HEK293 (cell line): ENCODE results near the gene HIPK2.

Experiments
- CTCF ChIA-PET: fragments of 350-600 bp; formaldehyde crosslinking; extraction: SDS; loops from one replicate; lab custom pipeline; 2021; ENCODE audit warnings: antibody characterized with exemption; lab: Yijun Ruan, JAX
- POLR2A ChIA-PET: fragments of 300-600 bp; formaldehyde crosslinking; extraction: SDS; loops from one replicate; lab custom pipeline; 2020; ENCODE audit warnings: antibody characterized with exemption, inconsistent platforms; lab: Yijun Ruan, JAX
- H3K27ac ChIP-seq: fragments of 200-500 bp; sonication (Bioruptor generic); 2 replicates; pipeline ENCODE4 v1.5.1; 2014; ENCODE audit warnings: low read depth, low read length, control low read depth, inconsistent platforms; ENCODE audit errors: extremely low read depth
- H3K36me3 ChIP-seq, 2 experiments: fragments of 200-500 bp in 1 of 2; sonication (Bioruptor generic) in 1 of 2; 1 replicate in 1 of 2; 2 replicates in 1 of 2; pipeline ENCODE4 v1.5.1; 2014 to 2017; ENCODE audit warnings: inconsistent platforms in 2 of 2, low read length in 2 of 2; ENCODE audit not compliant: control insufficient read depth in 2 of 2, insufficient read depth in 1 of 2
- H3K4me1 ChIP-seq: fragments of 200-500 bp; sonication (Bioruptor generic); 2 replicates; pipeline ENCODE4 v1.5.1; 2014; ENCODE audit warnings: mild to moderate bottlenecking, low read length, inconsistent platforms; ENCODE audit not compliant: control insufficient read depth, insufficient read depth
- H3K4me3 ChIP-seq: 2 replicates; pipeline ENCODE4 v1.5.1; 2011; ENCODE audit warnings: low read depth, mild to moderate bottlenecking, control low read depth, low read length, moderate library complexity
- H3K9me3 ChIP-seq: fragments of 200-500 bp; sonication (Bioruptor generic); 2 replicates; pipeline ENCODE4 v1.5.1; 2014; ENCODE audit warnings: low read depth, low read length, inconsistent platforms; ENCODE audit not compliant: control insufficient read depth, insufficient read depth
- KLF17 ChIP-seq: fragments of 450-650 bp; formaldehyde crosslinking; IDR thresholded peaks from 2 replicates; pipeline ENCODE4 v1.5.1; 2016; ENCODE audit warnings: missing biosample characterization, missing genetic modification characterization
- ZBTB49 ChIP-seq: fragments of 450-650 bp; formaldehyde crosslinking; IDR thresholded peaks from 2 replicates; pipeline ENCODE4 v1.5.1; 2016; ENCODE audit warnings: missing biosample characterization, missing genetic modification characterization, low read depth
- ZFHX2 ChIP-seq: fragments of 450-650 bp; formaldehyde crosslinking; conservative IDR thresholded peaks from 2 replicates; pipeline ENCODE4 v1.5.1; 2016; ENCODE audit warnings: missing biosample characterization, missing genetic modification characterization
- ZIC2 ChIP-seq: fragments of 450-650 bp; formaldehyde crosslinking; IDR thresholded peaks from 2 replicates; pipeline ENCODE4 v1.5.1; 2016; ENCODE audit warnings: missing biosample characterization, missing genetic modification characterization
- ZNF18 ChIP-seq: fragments of 450-650 bp; formaldehyde crosslinking; IDR thresholded peaks from 2 replicates; pipeline ENCODE4 v1.5.1; 2016; ENCODE audit warnings: missing biosample characterization, missing genetic modification characterization
- ZNF184 ChIP-seq: fragments of 450-650 bp; IDR thresholded peaks from 2 replicates; pipeline ENCODE4 v1.5.1; 2018; ENCODE audit warnings: missing biosample characterization, mild to moderate bottlenecking, missing genetic modification characterization
- ZNF2 ChIP-seq: fragments of 450-650 bp; formaldehyde crosslinking; IDR thresholded peaks from 2 replicates; pipeline ENCODE4 v1.5.1; 2016; ENCODE audit warnings: missing biosample characterization, missing genetic modification characterization
- ZNF214 ChIP-seq: fragments of 450-650 bp; formaldehyde crosslinking; IDR thresholded peaks from 2 replicates; pipeline ENCODE4 v1.5.1; 2017; ENCODE audit warnings: missing biosample characterization, mild to moderate bottlenecking, missing genetic modification characterization, borderline replicate concordance
- ZNF302 ChIP-seq: fragments of 450-650 bp; formaldehyde crosslinking; IDR thresholded peaks from 2 replicates; pipeline ENCODE4 v1.5.1; 2016; ENCODE audit warnings: missing biosample characterization, missing genetic modification characterization, low read depth
- ZNF324 ChIP-seq: fragments of 450-650 bp; formaldehyde crosslinking; IDR thresholded peaks from 2 replicates; pipeline ENCODE4 v1.5.1; 2016; ENCODE audit warnings: missing biosample characterization, missing genetic modification characterization
- ZNF404 ChIP-seq: fragments of 450-650 bp; formaldehyde crosslinking; IDR thresholded peaks from 2 replicates; pipeline ENCODE4 v1.5.1; 2017; ENCODE audit warnings: missing biosample characterization, missing genetic modification characterization
- ZNF423 ChIP-seq: fragments of 450-650 bp; formaldehyde crosslinking; IDR thresholded peaks from 2 replicates; pipeline ENCODE4 v1.5.1; 2016; ENCODE audit warnings: missing biosample characterization, missing genetic modification characterization
- ZNF629 ChIP-seq: fragments of 450-650 bp; formaldehyde crosslinking; IDR thresholded peaks from 2 replicates; pipeline ENCODE4 v1.5.1; 2017; ENCODE audit warnings: missing biosample characterization, missing genetic modification characterization
- ZNF747 ChIP-seq: fragments of 450-650 bp; formaldehyde crosslinking; IDR thresholded peaks from 2 replicates; pipeline ENCODE4 v1.5.1; 2016; ENCODE audit warnings: missing biosample characterization, missing genetic modification characterization
- TF ChIP-seq, protein P1 (sequence below): fragments of 450-650 bp; formaldehyde crosslinking; IDR thresholded peaks from 2 replicates; pipeline ENCODE4 v1.5.1; 2016; ENCODE audit warnings: missing biosample characterization, missing genetic modification characterization

The HIPK2 gene

GRCh38 chr7:139713526-139714162 is 64.2 kb downstream of the HIPK2 start (continued):
- TF ChIP-seq ZFHX2 (tag by site-specific recombination) (no peak), ZNF2 (tag by site-specific recombination) (no peak), ZNF747 (tag by site-specific recombination) (no peak), ZNF423 (tag by site-specific recombination) (no peak), ZNF629 (tag by site-specific recombination) (no peak), ZNF18 (no peak), ZNF214 (no peak), ZNF404 (no peak)
- TF ChIP-seq, protein P1, sequence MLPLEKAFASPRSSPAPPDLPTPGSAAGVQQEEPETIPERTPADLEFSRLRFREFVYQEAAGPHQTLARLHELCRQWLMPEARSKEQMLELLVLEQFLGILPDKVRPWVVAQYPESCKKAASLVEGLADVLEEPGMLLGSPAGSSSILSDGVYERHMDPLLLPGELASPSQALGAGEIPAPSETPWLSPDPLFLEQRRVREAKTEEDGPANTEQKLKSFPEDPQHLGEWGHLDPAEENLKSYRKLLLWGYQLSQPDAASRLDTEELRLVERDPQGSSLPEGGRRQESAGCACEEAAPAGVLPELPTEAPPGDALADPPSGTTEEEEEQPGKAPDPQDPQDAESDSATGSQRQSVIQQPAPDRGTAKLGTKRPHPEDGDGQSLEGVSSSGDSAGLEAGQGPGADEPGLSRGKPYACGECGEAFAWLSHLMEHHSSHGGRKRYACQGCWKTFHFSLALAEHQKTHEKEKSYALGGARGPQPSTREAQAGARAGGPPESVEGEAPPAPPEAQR (tag by site-specific recombination) = no peak

DNA sequence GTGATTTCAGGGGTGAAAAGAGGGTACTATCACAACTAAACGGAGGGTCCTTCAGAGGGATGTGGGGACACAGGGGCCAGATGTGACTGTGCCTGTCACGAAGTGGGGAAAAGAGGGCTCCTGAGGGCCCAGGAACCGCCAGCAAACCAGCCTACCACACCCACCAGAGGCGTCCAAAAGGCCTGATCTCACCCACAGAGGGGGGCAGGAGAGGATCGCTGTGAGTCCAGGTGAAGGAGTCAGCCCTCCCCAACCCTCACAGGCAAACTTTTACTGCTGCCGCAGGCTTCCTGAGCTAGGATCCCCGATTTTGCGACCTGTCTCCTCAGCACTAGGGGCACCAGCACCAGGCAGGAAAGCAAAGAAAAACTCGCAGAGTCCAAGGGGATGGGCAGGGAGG is 64.7 kb downstream of the HIPK2 start:
- H3K9me3 ChIP-seq = no peaks in the 10 kb centered on the region
- H3K36me3 ChIP-seq = peaks cover 0 to 40% of the 10 kb centered on the region in 2 experiments; a peak in 1 of 3 replicates
- TF ChIP-seq ZNF324 (no peak), ZNF302 (tag by site-specific recombination) (no peak), ZNF184 (no peak), ZBTB49 (no peak)
- no peaks in the 10 kb centered on the region for H3K4me1 ChIP-seq
- H3K4me3 ChIP-seq = no peak overlapping the region
- CTCF ChIA-PET = interaction anchor here (0.7 kb wide), 1 partner anchor 9 kb away, joined by 3 read pairs; no protein-coding TSS in a partner anchor
- POLR2A ChIA-PET = no interaction called here
- no peak overlapping the region for H3K27ac ChIP-seq

DNA sequence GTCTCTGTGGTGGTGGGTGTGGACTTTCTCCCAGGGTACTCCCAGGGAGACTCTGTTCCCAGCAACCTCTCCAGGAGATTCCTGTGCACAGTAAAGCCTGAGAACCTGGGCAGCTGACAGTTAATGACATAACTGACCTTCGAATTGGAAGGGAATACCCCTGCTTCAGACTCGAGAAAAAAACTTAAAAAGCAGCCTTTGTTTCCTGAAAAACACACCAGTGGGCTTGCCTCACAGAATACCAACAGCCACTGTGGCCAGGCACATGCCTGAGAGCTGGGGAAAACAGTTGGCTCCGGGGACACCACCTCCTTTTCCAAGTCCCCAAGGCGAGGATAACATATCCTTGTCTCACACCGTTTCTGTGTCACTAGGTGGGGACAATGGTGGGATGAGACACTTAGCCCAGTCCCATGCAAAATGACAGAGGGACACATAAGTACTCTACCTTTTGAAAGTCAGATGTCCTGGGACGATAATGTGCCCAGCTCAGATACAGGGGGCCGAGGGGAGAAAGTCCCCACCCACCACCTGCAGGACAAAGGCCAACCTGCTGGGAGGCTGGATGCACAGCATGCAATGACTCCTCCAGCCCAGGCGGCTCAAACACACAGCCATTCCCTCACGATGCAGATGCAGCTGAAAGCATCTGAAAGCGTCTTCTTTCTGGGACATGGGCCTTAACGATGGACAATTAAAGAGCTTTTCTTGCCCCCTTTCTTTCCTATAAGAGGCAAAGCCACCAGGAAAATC is 65.6 kb downstream of the HIPK2 start:
- H3K9me3 ChIP-seq = no peaks in the 10 kb centered on the region
- peaks cover 0 to 45% of the 10 kb centered on the region in 2 experiments; a peak in 1 of 3 replicates for H3K36me3 ChIP-seq
- TF ChIP-seq ZIC2 (0 out of 2 replicates have a peak, but pooled peaks have one; percentile 18), KLF17 (tag by site-specific recombination) (no peak)
- ChIA-PET CTCF (no interaction called here), POLR2A (no interaction called here)
- no peak overlapping the region for H3K4me3 ChIP-seq
- no peaks in the 10 kb centered on the region for H3K4me1 ChIP-seq
- H3K27ac ChIP-seq = no peak overlapping the region
